ENCODE data around the gene TP53TG5. TPM values are rescaled to one million over a fixed set of nuclear protein-coding genes. Genes with fewer than 3 reads are reported as not detected.

Gene TP53TG5
- total and polyA plus RNA-seq, 4 donors: 0.03 to 0.28 TPM; not detected in 2

DNA sequence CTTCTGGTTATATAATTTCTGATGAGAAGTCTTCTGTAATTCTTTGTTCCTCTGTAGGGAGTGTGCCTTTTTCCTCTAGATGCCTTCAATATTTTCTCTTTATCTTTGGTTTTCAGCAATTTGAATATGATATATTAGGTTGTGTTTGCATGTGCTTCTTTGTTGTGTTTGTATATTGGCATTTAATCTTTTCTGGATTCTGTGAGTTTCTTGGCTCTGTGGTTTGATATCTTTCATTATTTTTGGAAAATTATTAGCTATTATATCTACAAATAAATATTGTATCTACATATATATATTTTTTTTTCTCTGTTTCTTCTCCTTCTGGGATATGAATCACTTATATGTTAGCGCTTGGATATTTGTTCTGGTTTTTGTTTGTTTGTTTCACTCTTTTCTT is 20.9 kb upstream of the TP53TG5 start:
- peaks cover 0 to 4% (median 2%) of the 10 kb centered on the region in 3 donors for H3K27me3 ChIP-seq (ENCODE audit: control insufficient read depth in 3 of 3, insufficient read depth in 3 of 3, low read length in 2 of 3)
- no peak overlapping the region for H3K9ac ChIP-seq (ENCODE audit: insufficient read depth in 1 of 2, low read length in 2 of 2)
- ATAC-seq (ENCODE audit: insufficient read depth, low FRiP score): no peak
- peaks cover 0 to 5% (median 1%) of the 10 kb centered on the region in 4 donors for H3K9me3 ChIP-seq (ENCODE audit: control insufficient read depth in 4 of 4, insufficient read depth in 3 of 4, low read length in 3 of 4)
- H3K4me3 ChIP-seq: no peak overlapping the region
- DNase-seq: no peak
- 89 to 100% methylated on average over 1 of the region's 1 CpG for WGBS, 2 donors
- H3K36me3 ChIP-seq (ENCODE audit: control insufficient read depth in 4 of 4, insufficient read depth in 4 of 4, low read length in 4 of 4): no peaks in the 10 kb centered on the region
- TF ChIP-seq, protein P1, sequence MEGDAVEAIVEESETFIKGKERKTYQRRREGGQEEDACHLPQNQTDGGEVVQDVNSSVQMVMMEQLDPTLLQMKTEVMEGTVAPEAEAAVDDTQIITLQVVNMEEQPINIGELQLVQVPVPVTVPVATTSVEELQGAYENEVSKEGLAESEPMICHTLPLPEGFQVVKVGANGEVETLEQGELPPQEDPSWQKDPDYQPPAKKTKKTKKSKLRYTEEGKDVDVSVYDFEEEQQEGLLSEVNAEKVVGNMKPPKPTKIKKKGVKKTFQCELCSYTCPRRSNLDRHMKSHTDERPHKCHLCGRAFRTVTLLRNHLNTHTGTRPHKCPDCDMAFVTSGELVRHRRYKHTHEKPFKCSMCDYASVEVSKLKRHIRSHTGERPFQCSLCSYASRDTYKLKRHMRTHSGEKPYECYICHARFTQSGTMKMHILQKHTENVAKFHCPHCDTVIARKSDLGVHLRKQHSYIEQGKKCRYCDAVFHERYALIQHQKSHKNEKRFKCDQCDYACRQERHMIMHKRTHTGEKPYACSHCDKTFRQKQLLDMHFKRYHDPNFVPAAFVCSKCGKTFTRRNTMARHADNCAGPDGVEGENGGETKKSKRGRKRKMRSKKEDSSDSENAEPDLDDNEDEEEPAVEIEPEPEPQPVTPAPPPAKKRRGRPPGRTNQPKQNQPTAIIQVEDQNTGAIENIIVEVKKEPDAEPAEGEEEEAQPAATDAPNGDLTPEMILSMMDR (IDR thresholded peaks at IDR 0.05; ENCODE audit: control extremely low read depth, extremely low read depth): no peak
- H3K27ac ChIP-seq (ENCODE audit: low read depth in 1 of 2, low read length in 1 of 2): no peak overlapping the region
- H3K4me1 ChIP-seq (ENCODE audit: control insufficient read depth in 5 of 5, insufficient read depth in 5 of 5, low read length in 5 of 5): no peaks in the 10 kb centered on the region

DNA sequence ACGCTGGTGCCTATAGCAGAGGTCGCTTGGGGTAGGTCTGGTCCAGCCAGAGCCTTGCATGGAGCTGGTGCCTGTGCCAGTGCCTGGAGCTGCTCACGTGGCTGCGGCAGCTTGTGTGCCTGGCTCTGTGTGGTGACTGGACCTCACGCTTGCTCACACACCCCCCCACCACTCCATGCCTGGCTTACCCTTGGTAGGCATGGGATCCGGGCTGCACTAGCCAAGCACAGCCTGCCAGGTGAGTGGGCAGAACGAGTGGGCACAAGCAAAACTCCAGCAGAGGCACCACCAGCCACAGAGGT is 16.9 kb upstream of the TP53TG5 start:
- no peaks in the 10 kb centered on the region for H3K36me3 ChIP-seq (ENCODE audit: control insufficient read depth in 4 of 4, insufficient read depth in 4 of 4, low read length in 4 of 4)
- H3K4me1 ChIP-seq (ENCODE audit: control insufficient read depth in 5 of 5, insufficient read depth in 5 of 5, low read length in 5 of 5): no peaks in the 10 kb centered on the region
- H3K4me3 ChIP-seq: no peak overlapping the region
- no peaks in the 10 kb centered on the region for H3K27me3 ChIP-seq (ENCODE audit: control insufficient read depth in 3 of 3, insufficient read depth in 3 of 3, low read length in 2 of 3)
- TF ChIP-seq, protein P1 (IDR thresholded peaks at IDR 0.05; ENCODE audit: control extremely low read depth, extremely low read depth): no peak
- DNase-seq: no peak
- H3K27ac ChIP-seq (ENCODE audit: low read depth in 1 of 2, low read length in 1 of 2): no peak overlapping the region
- 93 to 94% methylated on average over 7 of the region's 7 CpGs for WGBS, 2 donors
- H3K9ac ChIP-seq (ENCODE audit: insufficient read depth in 1 of 2, low read length in 2 of 2): no peak overlapping the region
- no peaks in the 10 kb centered on the region for H3K9me3 ChIP-seq (ENCODE audit: control insufficient read depth in 4 of 4, insufficient read depth in 3 of 4, low read length in 3 of 4)
- no peak for ATAC-seq (ENCODE audit: insufficient read depth, low FRiP score)

DNA sequence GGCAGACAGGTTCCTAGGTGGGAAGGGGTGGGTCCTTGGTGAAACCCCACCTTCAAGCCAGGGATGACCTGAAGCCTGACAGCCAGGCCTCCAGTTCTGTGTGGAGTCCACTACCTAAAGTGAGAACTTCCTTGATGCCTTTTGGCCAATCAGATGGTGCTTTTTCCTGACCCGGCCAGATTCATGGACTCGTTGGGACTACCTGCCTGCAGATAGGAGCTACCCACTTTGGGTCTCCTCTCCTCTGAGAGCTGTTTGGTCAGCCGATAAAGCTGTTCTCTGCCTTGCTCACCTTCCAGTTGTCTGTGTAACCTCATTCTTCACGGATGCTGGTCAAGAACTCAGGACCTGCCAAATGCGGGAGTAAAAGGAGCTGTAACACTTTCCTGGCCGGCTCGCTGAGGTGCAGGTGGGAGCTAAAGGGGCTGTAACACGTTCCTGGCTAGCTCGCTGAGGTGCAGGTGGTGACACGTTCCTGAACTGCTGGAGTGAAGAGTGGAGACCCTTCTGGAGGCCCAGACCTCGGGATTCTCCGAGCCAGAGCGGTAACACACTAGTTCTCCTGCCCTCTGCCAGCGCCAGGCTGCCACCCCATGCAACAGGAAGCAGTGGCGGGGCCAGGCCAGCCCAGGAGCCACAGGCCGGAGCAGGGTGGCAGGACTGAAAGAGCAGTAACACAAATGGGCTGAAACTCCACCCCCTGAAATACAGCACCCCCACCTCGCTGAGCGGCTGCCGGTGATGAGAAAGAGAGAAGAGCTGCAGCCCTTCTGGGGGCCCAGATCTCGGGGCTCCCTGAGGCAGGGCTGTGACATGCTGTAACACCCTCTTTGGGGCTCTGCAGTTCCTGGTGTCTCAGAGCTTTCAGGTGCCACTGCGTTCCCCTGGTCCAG is 16.3 kb upstream of the TP53TG5 start:
- Histone ChIP-seq H3K4me1 (ENCODE audit: control insufficient read depth in 5 of 5, insufficient read depth in 5 of 5, low read length in 5 of 5) (no peaks in the 10 kb centered on the region), H3K9me3 (ENCODE audit: control insufficient read depth in 4 of 4, insufficient read depth in 3 of 4, low read length in 3 of 4) (no peaks in the 10 kb centered on the region), H3K27me3 (ENCODE audit: control insufficient read depth in 3 of 3, insufficient read depth in 3 of 3, low read length in 2 of 3) (no peaks in the 10 kb centered on the region), H3K4me3 (no peak overlapping the region), H3K27ac (ENCODE audit: low read depth in 1 of 2, low read length in 1 of 2) (no peak overlapping the region), H3K36me3 (ENCODE audit: control insufficient read depth in 4 of 4, insufficient read depth in 4 of 4, low read length in 4 of 4) (no peaks in the 10 kb centered on the region), H3K9ac (ENCODE audit: insufficient read depth in 1 of 2, low read length in 2 of 2) (no peak overlapping the region)
- WGBS, 2 donors: 84 to 89% methylated on average over 21 of the region's 21 CpGs
- no peak for ATAC-seq (ENCODE audit: insufficient read depth, low FRiP score)
- no peak for DNase-seq
- TF ChIP-seq, protein P1 (IDR thresholded peaks at IDR 0.05; ENCODE audit: control extremely low read depth, extremely low read depth): no peak

All from lung (tissue), 12 donors.